Measurements from ENCODE around the gene ZNF283.

ZNF283 gene

GRCh38 chr19:43784241-43784980 lies 42.7 kb upstream of the ZNF283 start:
- no peak overlapping the region for H3K4me3 ChIP-seq (ENCODE audit: low read depth, low read length)
- H2AFZ ChIP-seq (ENCODE audit: low read length, unreplicated experiment) = no peak overlapping the region

GRCh38 chr19:43784981-43785808 lies 41.9 kb upstream of the ZNF283 start:
- Histone ChIP-seq H3K27ac (ENCODE audit: low read depth, low read length) (0 out of 2 replicates have a peak overlapping the region, but pooled peaks have one; percentile 13), H2AFZ (ENCODE audit: low read length, unreplicated experiment) (peak overlapping the region; percentile 21), H3K79me2 (ENCODE audit: control insufficient read depth, insufficient read depth, low read length, unreplicated experiment) (no peaks in the 10 kb centered on the region), H3K27me3 (ENCODE audit: insufficient read depth, low read length) (no peaks in the 10 kb centered on the region), H3K4me3 (ENCODE audit: low read depth, low read length) (peak overlapping the region; percentile 25; the same call in 1 of the 2 replicates), H3K36me3 (ENCODE audit: insufficient read depth, low read length) (no peaks in the 10 kb centered on the region), H3K4me1 (ENCODE audit: control insufficient read depth, insufficient read depth, low read length, unreplicated experiment) (peaks cover 20% of the 10 kb centered on the region)

More at GRCh38 chr19:43784241-43784980, 42.7 kb upstream of the ZNF283 start:
- Histone ChIP-seq H3K36me3 (ENCODE audit: insufficient read depth, low read length) (no peaks in the 10 kb centered on the region), H3K79me2 (ENCODE audit: control insufficient read depth, insufficient read depth, low read length, unreplicated experiment) (peaks cover 4% of the 10 kb centered on the region), H3K27me3 (ENCODE audit: insufficient read depth, low read length) (no peaks in the 10 kb centered on the region), H3K27ac (ENCODE audit: low read depth, low read length) (0 out of 2 replicates have a peak overlapping the region, but pooled peaks have one; percentile 13), H3K4me1 (ENCODE audit: control insufficient read depth, insufficient read depth, low read length, unreplicated experiment) (peaks cover 20% of the 10 kb centered on the region)

- H3K27me3 ChIP-seq (ENCODE audit: insufficient read depth, low read length) = peaks cover 5% of the 10 kb centered on the region; the same call in 1 of the 2 replicates
- no peak overlapping the region for H3K27ac ChIP-seq (ENCODE audit: low read depth, low read length)
- H3K4me3 ChIP-seq (ENCODE audit: low read depth, low read length) = no peak overlapping the region
- H3K79me2 ChIP-seq (ENCODE audit: control insufficient read depth, insufficient read depth, low read length, unreplicated experiment) = no peaks in the 10 kb centered on the region
- no peak overlapping the region for H2AFZ ChIP-seq (ENCODE audit: low read length, unreplicated experiment)
- no peaks in the 10 kb centered on the region for H3K36me3 ChIP-seq (ENCODE audit: insufficient read depth, low read length)
- H3K4me1 ChIP-seq (ENCODE audit: control insufficient read depth, insufficient read depth, low read length, unreplicated experiment) = peaks cover 8% of the 10 kb centered on the region
Measured at GRCh38 chr19:43786665-43787064, 40.5 kb upstream of the ZNF283 start.

GRCh38 chr19:43789029-43789428 lies 38.1 kb upstream of the ZNF283 start:
- peaks cover 8% of the 10 kb centered on the region for H3K4me1 ChIP-seq (ENCODE audit: control insufficient read depth, insufficient read depth, low read length, unreplicated experiment)
- no peaks in the 10 kb centered on the region for H3K79me2 ChIP-seq (ENCODE audit: control insufficient read depth, insufficient read depth, low read length, unreplicated experiment)
- no peak overlapping the region for H3K4me3 ChIP-seq (ENCODE audit: low read depth, low read length)
- peaks cover 16% of the 10 kb centered on the region for H3K27me3 ChIP-seq (ENCODE audit: insufficient read depth, low read length)
- no peak overlapping the region for H3K27ac ChIP-seq (ENCODE audit: low read depth, low read length)
- no peaks in the 10 kb centered on the region for H3K36me3 ChIP-seq (ENCODE audit: insufficient read depth, low read length)
- no peak overlapping the region for H2AFZ ChIP-seq (ENCODE audit: low read length, unreplicated experiment)

GRCh38 chr19:43790587-43790986 lies 36.5 kb upstream of the ZNF283 start:
- H3K36me3 ChIP-seq (ENCODE audit: insufficient read depth, low read length) = no peaks in the 10 kb centered on the region
- no peaks in the 10 kb centered on the region for H3K79me2 ChIP-seq (ENCODE audit: control insufficient read depth, insufficient read depth, low read length, unreplicated experiment)
- H3K4me3 ChIP-seq (ENCODE audit: low read depth, low read length) = no peak overlapping the region
- H3K27ac ChIP-seq (ENCODE audit: low read depth, low read length) = no peak overlapping the region
- peaks cover 16% of the 10 kb centered on the region for H3K27me3 ChIP-seq (ENCODE audit: insufficient read depth, low read length)
- no peaks in the 10 kb centered on the region for H3K4me1 ChIP-seq (ENCODE audit: control insufficient read depth, insufficient read depth, low read length, unreplicated experiment)
- H2AFZ ChIP-seq (ENCODE audit: low read length, unreplicated experiment) = no peak overlapping the region

- H3K79me2 ChIP-seq (ENCODE audit: control insufficient read depth, insufficient read depth, low read length, unreplicated experiment) = no peaks in the 10 kb centered on the region
- no peak overlapping the region for H2AFZ ChIP-seq (ENCODE audit: low read length, unreplicated experiment)
- H3K36me3 ChIP-seq (ENCODE audit: insufficient read depth, low read length) = no peaks in the 10 kb centered on the region
- H3K4me3 ChIP-seq (ENCODE audit: low read depth, low read length) = no peak overlapping the region
- H3K4me1 ChIP-seq (ENCODE audit: control insufficient read depth, insufficient read depth, low read length, unreplicated experiment) = no peaks in the 10 kb centered on the region
- no peak overlapping the region for H3K27ac ChIP-seq (ENCODE audit: low read depth, low read length)
- H3K27me3 ChIP-seq (ENCODE audit: insufficient read depth, low read length) = peaks cover 11% of the 10 kb centered on the region
Measured at GRCh38 chr19:43797118-43797517, 30.0 kb upstream of the ZNF283 start.

GRCh38 chr19:43797556-43797955 lies 29.6 kb upstream of the ZNF283 start:
- Histone ChIP-seq H3K4me3 (ENCODE audit: low read depth, low read length) (no peak overlapping the region), H3K27me3 (ENCODE audit: insufficient read depth, low read length) (peaks cover 7% of the 10 kb centered on the region), H3K36me3 (ENCODE audit: insufficient read depth, low read length) (no peaks in the 10 kb centered on the region), H3K27ac (ENCODE audit: low read depth, low read length) (no peak overlapping the region), H2AFZ (ENCODE audit: low read length, unreplicated experiment) (no peak overlapping the region), H3K79me2 (ENCODE audit: control insufficient read depth, insufficient read depth, low read length, unreplicated experiment) (no peaks in the 10 kb centered on the region), H3K4me1 (ENCODE audit: control insufficient read depth, insufficient read depth, low read length, unreplicated experiment) (no peaks in the 10 kb centered on the region)

GRCh38 chr19:43798026-43798545 lies 29.0 kb upstream of the ZNF283 start:
- Histone ChIP-seq H3K27me3 (ENCODE audit: insufficient read depth, low read length) (peaks cover 3% of the 10 kb centered on the region), H3K4me1 (ENCODE audit: control insufficient read depth, insufficient read depth, low read length, unreplicated experiment) (no peaks in the 10 kb centered on the region), H3K36me3 (ENCODE audit: insufficient read depth, low read length) (no peaks in the 10 kb centered on the region), H3K79me2 (ENCODE audit: control insufficient read depth, insufficient read depth, low read length, unreplicated experiment) (no peaks in the 10 kb centered on the region), H3K27ac (ENCODE audit: low read depth, low read length) (no peak overlapping the region), H2AFZ (ENCODE audit: low read length, unreplicated experiment) (no peak overlapping the region), H3K4me3 (ENCODE audit: low read depth, low read length) (peak overlapping the region; percentile 75)

- Histone ChIP-seq H3K27me3 (ENCODE audit: insufficient read depth, low read length) (no peaks in the 10 kb centered on the region), H3K79me2 (ENCODE audit: control insufficient read depth, insufficient read depth, low read length, unreplicated experiment) (no peaks in the 10 kb centered on the region), H3K36me3 (ENCODE audit: insufficient read depth, low read length) (no peaks in the 10 kb centered on the region), H3K4me3 (ENCODE audit: low read depth, low read length) (peak overlapping the region; percentile 75), H2AFZ (ENCODE audit: low read length, unreplicated experiment) (no peak overlapping the region), H3K27ac (ENCODE audit: low read depth, low read length) (no peak overlapping the region), H3K4me1 (ENCODE audit: control insufficient read depth, insufficient read depth, low read length, unreplicated experiment) (no peaks in the 10 kb centered on the region)
Measured at GRCh38 chr19:43798546-43799409, 28.3 kb upstream of the ZNF283 start.

GRCh38 chr19:43799502-43800142 lies 27.5 kb upstream of the ZNF283 start:
- H3K36me3 ChIP-seq (ENCODE audit: insufficient read depth, low read length) = no peaks in the 10 kb centered on the region
- H3K27me3 ChIP-seq (ENCODE audit: insufficient read depth, low read length) = no peaks in the 10 kb centered on the region
- H3K27ac ChIP-seq (ENCODE audit: low read depth, low read length) = no peak overlapping the region
- H3K4me3 ChIP-seq (ENCODE audit: low read depth, low read length) = no peak overlapping the region
- no peaks in the 10 kb centered on the region for H3K79me2 ChIP-seq (ENCODE audit: control insufficient read depth, insufficient read depth, low read length, unreplicated experiment)
- no peaks in the 10 kb centered on the region for H3K4me1 ChIP-seq (ENCODE audit: control insufficient read depth, insufficient read depth, low read length, unreplicated experiment)
- no peak overlapping the region for H2AFZ ChIP-seq (ENCODE audit: low read length, unreplicated experiment)

Data from ACC112 (cell line).